SK-N-SH (cell line): ENCODE results near the gene SEZ6.

Experiments
- CTCF ChIP-seq: fragments of 200-600 bp; sonication (generic); IDR thresholded peaks from 2 replicates; pipeline ENCODE4 v1.6.1; 2017; ENCODE audit warnings: antibody characterized with exemption, mild to moderate bottlenecking, moderate library complexity
- FOXM1 ChIP-seq: IDR thresholded peaks from 2 replicates; pipeline ENCODE4 v1.4.0; 2012; ENCODE audit warnings: low read depth, mild to moderate bottlenecking
- GABPA ChIP-seq: IDR thresholded peaks from 2 replicates; pipeline ENCODE4 v1.4.0; 2012; ENCODE audit warnings: low read depth, mild to moderate bottlenecking
- IRF3 ChIP-seq: fragments of 150-350 bp; IDR thresholded peaks from 2 replicates; pipeline ENCODE4 v1.6.1; 2016; ENCODE audit warnings: mild to moderate bottlenecking, low read depth, low read length
- MAX ChIP-seq: IDR thresholded peaks from 2 replicates; pipeline ENCODE4 v1.4.0; 2012; ENCODE audit warnings: low read depth
- MXI1 ChIP-seq: IDR thresholded peaks from 2 replicates; pipeline ENCODE4 v1.6.1; 2012; ENCODE audit warnings: mild to moderate bottlenecking, low read depth, low read length, improper control_type of control experiment
- POLR2AphosphoS5 ChIP-seq: IDR thresholded peaks from 2 replicates; pipeline ENCODE4 v1.6.1; 2012; ENCODE audit warnings: low read depth, low read length
- RCOR1 ChIP-seq: fragments of 150-350 bp; IDR thresholded peaks from 2 replicates; pipeline ENCODE4 v1.6.1; 2017; ENCODE audit warnings: antibody characterized with exemption, low read length
- REST ChIP-seq: IDR thresholded peaks from 2 replicates; pipeline ENCODE4 v1.6.1; 2012; ENCODE audit warnings: mild to moderate bottlenecking, low read depth, low read length, moderate library complexity
- TAF1 ChIP-seq: IDR thresholded peaks from 2 replicates; pipeline ENCODE4 v1.6.1; 2012; ENCODE audit warnings: low read depth, mild to moderate bottlenecking, low read length, moderate library complexity, borderline replicate concordance
- TEAD4 ChIP-seq: IDR thresholded peaks from 2 replicates; pipeline ENCODE4 v1.4.0; 2012; ENCODE audit warnings: mild to moderate bottlenecking, borderline replicate concordance; ENCODE audit not compliant: insufficient read depth
- YY1 ChIP-seq: IDR thresholded peaks from 2 replicates; pipeline ENCODE4 v1.4.0; 2012; ENCODE audit warnings: low read depth, mild to moderate bottlenecking

GRCh38 chr17:28993645-28994426, 12.0 kb downstream of the SEZ6 start:
- TF ChIP-seq CTCF = no peak
- TF ChIP-seq YY1 = no peak
- TF ChIP-seq POLR2AphosphoS5 = no peak
- TF ChIP-seq TAF1 = no peak
- no peak for TF ChIP-seq REST
- TF ChIP-seq TEAD4 = no peak
- TF ChIP-seq IRF3 = no peak
- no peak for TF ChIP-seq FOXM1
- no peak for TF ChIP-seq MXI1
- TF ChIP-seq RCOR1 = no peak
- TF ChIP-seq MAX = no peak
- TF ChIP-seq GABPA = no peak
